HEK293 (cell line): ENCODE measurements around the gene HOXA6.

Source experiments
- CTCF ChIA-PET: fragments of 350-600 bp; formaldehyde crosslinking; extraction: SDS; loops from one replicate; lab custom pipeline; 2021; ENCODE audit warnings: antibody characterized with exemption; lab: Yijun Ruan, JAX
- POLR2A ChIA-PET: fragments of 300-600 bp; formaldehyde crosslinking; extraction: SDS; loops from one replicate; lab custom pipeline; 2020; ENCODE audit warnings: antibody characterized with exemption, inconsistent platforms; lab: Yijun Ruan, JAX
- H3K27ac ChIP-seq: fragments of 200-500 bp; sonication (Bioruptor generic); 2 replicates; pipeline ENCODE4 v1.5.1; 2014; ENCODE audit warnings: low read depth, low read length, control low read depth, inconsistent platforms; ENCODE audit errors: extremely low read depth
- H3K36me3 ChIP-seq, 2 experiments: fragments of 200-500 bp in 1 of 2; sonication (Bioruptor generic) in 1 of 2; 1 replicate in 1 of 2; 2 replicates in 1 of 2; pipeline ENCODE4 v1.5.1; 2014 to 2017; ENCODE audit warnings: inconsistent platforms in 2 of 2, low read length in 2 of 2; ENCODE audit not compliant: control insufficient read depth in 2 of 2, insufficient read depth in 1 of 2
- H3K4me1 ChIP-seq: fragments of 200-500 bp; sonication (Bioruptor generic); 2 replicates; pipeline ENCODE4 v1.5.1; 2014; ENCODE audit warnings: mild to moderate bottlenecking, low read length, inconsistent platforms; ENCODE audit not compliant: control insufficient read depth, insufficient read depth
- H3K4me3 ChIP-seq: 2 replicates; pipeline ENCODE4 v1.5.1; 2011; ENCODE audit warnings: low read depth, mild to moderate bottlenecking, control low read depth, low read length, moderate library complexity
- H3K9me3 ChIP-seq: fragments of 200-500 bp; sonication (Bioruptor generic); 2 replicates; pipeline ENCODE4 v1.5.1; 2014; ENCODE audit warnings: low read depth, low read length, inconsistent platforms; ENCODE audit not compliant: control insufficient read depth, insufficient read depth
- BCL11A ChIP-seq: fragments of 450-650 bp; formaldehyde crosslinking; IDR thresholded peaks from 2 replicates; pipeline ENCODE4 v1.5.1; 2016; ENCODE audit warnings: low read depth, missing biosample characterization, missing genetic modification characterization
- BCL6B ChIP-seq: fragments of 450-650 bp; formaldehyde crosslinking; IDR thresholded peaks from 2 replicates; pipeline ENCODE4 v1.5.1; 2017; ENCODE audit warnings: missing biosample characterization, missing genetic modification characterization
- EGR2 ChIP-seq: fragments of 450-650 bp; formaldehyde crosslinking; IDR thresholded peaks from 2 replicates; pipeline ENCODE4 v1.5.1; 2016; ENCODE audit warnings: low read depth, missing biosample characterization, missing genetic modification characterization
- GLIS2 ChIP-seq: fragments of 450-650 bp; formaldehyde crosslinking; IDR thresholded peaks from 2 replicates; pipeline ENCODE4 v1.5.1; 2016; ENCODE audit warnings: missing biosample characterization, missing genetic modification characterization
- KLF17 ChIP-seq: fragments of 450-650 bp; formaldehyde crosslinking; IDR thresholded peaks from 2 replicates; pipeline ENCODE4 v1.5.1; 2016; ENCODE audit warnings: missing biosample characterization, missing genetic modification characterization
- ZBTB1 ChIP-seq: fragments of 450-650 bp; formaldehyde crosslinking; IDR thresholded peaks from 2 replicates; pipeline ENCODE4 v1.5.1; 2016; ENCODE audit warnings: missing biosample characterization, missing genetic modification characterization
- ZBTB10 ChIP-seq: fragments of 450-650 bp; formaldehyde crosslinking; IDR thresholded peaks from 2 replicates; pipeline ENCODE4 v1.5.1; 2016; ENCODE audit warnings: missing biosample characterization, missing genetic modification characterization
- ZBTB8A ChIP-seq: fragments of 450-650 bp; formaldehyde crosslinking; IDR thresholded peaks from 2 replicates; pipeline ENCODE4 v1.5.1; 2016; ENCODE audit warnings: missing biosample characterization, missing genetic modification characterization
- ZFP3 ChIP-seq: fragments of 450-650 bp; formaldehyde crosslinking; IDR thresholded peaks from 2 replicates; pipeline ENCODE4 v1.5.1; 2016; ENCODE audit warnings: low read depth, missing biosample characterization, missing genetic modification characterization
- ZFP37 ChIP-seq: fragments of 450-650 bp; formaldehyde crosslinking; IDR thresholded peaks from 2 replicates; pipeline ENCODE4 v1.5.1; 2016; ENCODE audit warnings: missing biosample characterization, missing genetic modification characterization
- ZNF157 ChIP-seq: fragments of 450-650 bp; formaldehyde crosslinking; IDR thresholded peaks from 2 replicates; pipeline ENCODE4 v1.5.1; 2016; ENCODE audit warnings: missing biosample characterization, missing genetic modification characterization
- ZNF223 ChIP-seq: fragments of 450-650 bp; formaldehyde crosslinking; IDR thresholded peaks from 2 replicates; pipeline ENCODE4 v1.5.1; 2016; ENCODE audit warnings: missing biosample characterization, missing genetic modification characterization
- ZNF24 ChIP-seq: fragments of 450-650 bp; formaldehyde crosslinking; IDR thresholded peaks from 2 replicates; pipeline ENCODE4 v1.5.1; 2016; ENCODE audit warnings: missing biosample characterization, missing genetic modification characterization
- ZNF280C ChIP-seq: fragments of 450-650 bp; formaldehyde crosslinking; IDR thresholded peaks from 2 replicates; pipeline ENCODE4 v1.5.1; 2016; ENCODE audit warnings: missing biosample characterization, missing genetic modification characterization
- ZNF362 ChIP-seq: fragments of 450-650 bp; formaldehyde crosslinking; IDR thresholded peaks from 2 replicates; pipeline ENCODE4 v1.5.1; 2016; ENCODE audit warnings: missing biosample characterization, missing genetic modification characterization
- ZNF426 ChIP-seq: fragments of 450-650 bp; formaldehyde crosslinking; IDR thresholded peaks from 2 replicates; pipeline ENCODE4 v1.5.1; 2017; ENCODE audit warnings: missing biosample characterization, missing genetic modification characterization, mild to moderate bottlenecking, inconsistent platforms, moderate library complexity
- ZNF529 ChIP-seq: fragments of 450-650 bp; formaldehyde crosslinking; IDR thresholded peaks from 2 replicates; pipeline ENCODE4 v1.5.1; 2017; ENCODE audit warnings: missing genetic modification characterization, missing biosample characterization; ENCODE audit not compliant: insufficient replicate concordance
- ZNF555 ChIP-seq: fragments of 450-650 bp; formaldehyde crosslinking; conservative IDR thresholded peaks from 2 replicates; pipeline ENCODE4 v1.5.1; 2017; ENCODE audit warnings: missing biosample characterization, mild to moderate bottlenecking, missing genetic modification characterization, inconsistent platforms
- ZNF560 ChIP-seq: fragments of 450-650 bp; formaldehyde crosslinking; IDR thresholded peaks from 2 replicates; pipeline ENCODE4 v1.5.1; 2017; ENCODE audit warnings: missing biosample characterization, missing genetic modification characterization, borderline replicate concordance
- ZNF610 ChIP-seq: fragments of 450-650 bp; formaldehyde crosslinking; IDR thresholded peaks from 2 replicates; pipeline ENCODE4 v1.5.1; 2016; ENCODE audit warnings: missing biosample characterization, missing genetic modification characterization, borderline replicate concordance
- ZNF639 ChIP-seq: fragments of 450-650 bp; formaldehyde crosslinking; IDR thresholded peaks from 2 replicates; pipeline ENCODE4 v1.5.1; 2016; ENCODE audit warnings: missing biosample characterization, missing genetic modification characterization

HOXA6 gene

GRCh38 chr7:27153526-27153925, 6.0 kb upstream of the HOXA6 start:
- peaks cover 0 to 24% of the 10 kb centered on the region in 2 experiments; a peak in 1 of 3 replicates for H3K36me3 ChIP-seq
- H3K4me3 ChIP-seq = no peak overlapping the region
- POLR2A ChIA-PET = interaction anchor here (1.1 to 1.4 kb wide), 2 partner anchors 22 to 38 kb away, joined by 3 read pairs; no protein-coding TSS in a partner anchor
- H3K9me3 ChIP-seq = no peaks in the 10 kb centered on the region
- H3K4me1 ChIP-seq = peaks cover 4% of the 10 kb centered on the region; the same call in 1 of the 2 replicates
- TF ChIP-seq ZNF24 (no peak), ZNF555 (tag by site-specific recombination) (no peak), ZNF362 (tag by site-specific recombination) (no peak), BCL11A (tag by site-specific recombination) (no peak), ZNF280C (tag by site-specific recombination) (no peak), KLF17 (tag by site-specific recombination) (no peak), ZBTB8A (tag by site-specific recombination) (no peak), ZFP3 (tag by site-specific recombination) (no peak), EGR2 (tag by site-specific recombination) (no peak), ZFP37 (tag by site-specific recombination) (no peak), ZNF157 (tag by site-specific recombination) (no peak), ZBTB1 (tag by site-specific recombination) (no peak)
- TF ChIP-seq, all 188 proteins: peak for 0
- H3K27ac ChIP-seq = no peak overlapping the region
- CTCF ChIA-PET = interaction anchor here (0.6 to 1.0 kb wide), 3 partner anchors 10 to 34 kb away, joined by 3 to 4 read pairs (median 3); partner anchors contain the start of gene HOXA5

- Histone ChIP-seq H3K9me3 (no peaks in the 10 kb centered on the region), H3K27ac (no peak overlapping the region), H3K4me3 (no peak overlapping the region), H3K36me3 (peaks cover 0 to 28% of the 10 kb centered on the region in 2 experiments; a peak in 1 of 3 replicates), H3K4me1 (peaks cover 4% of the 10 kb centered on the region; the same call in 1 of the 2 replicates)
- ChIA-PET CTCF (interaction anchor here (0.6 kb wide), 1 partner anchor 472 kb away, joined by 4 read pairs; no protein-coding TSS in a partner anchor), POLR2A (interaction anchor here (1.1 to 5.6 kb wide), 3 partner anchors 9 to 37 kb away, joined by 3 to 42 read pairs (median 3); no protein-coding TSS in a partner anchor)
- TF ChIP-seq GLIS2 (tag by site-specific recombination) (peak; percentile 69), ZNF223 (tag by site-specific recombination) (no peak), ZBTB10 (no peak), ZNF560 (tag by site-specific recombination) (no peak), ZBTB1 (tag by site-specific recombination) (no peak), ZBTB8A (tag by site-specific recombination) (peak; percentile 20; the same call in 1 of the 2 replicates), ZNF529 (tag by site-specific recombination) (no peak), ZNF610 (tag by site-specific recombination) (no peak), ZNF426 (tag by site-specific recombination) (no peak), BCL6B (tag by site-specific recombination) (no peak), ZNF639 (tag by site-specific recombination) (no peak)
Measured at GRCh38 chr7:27152816-27153442, 5.4 kb upstream of the HOXA6 start.
